ENCODE measurements around the gene TBC1D1.

The TBC1D1 gene

DNA sequence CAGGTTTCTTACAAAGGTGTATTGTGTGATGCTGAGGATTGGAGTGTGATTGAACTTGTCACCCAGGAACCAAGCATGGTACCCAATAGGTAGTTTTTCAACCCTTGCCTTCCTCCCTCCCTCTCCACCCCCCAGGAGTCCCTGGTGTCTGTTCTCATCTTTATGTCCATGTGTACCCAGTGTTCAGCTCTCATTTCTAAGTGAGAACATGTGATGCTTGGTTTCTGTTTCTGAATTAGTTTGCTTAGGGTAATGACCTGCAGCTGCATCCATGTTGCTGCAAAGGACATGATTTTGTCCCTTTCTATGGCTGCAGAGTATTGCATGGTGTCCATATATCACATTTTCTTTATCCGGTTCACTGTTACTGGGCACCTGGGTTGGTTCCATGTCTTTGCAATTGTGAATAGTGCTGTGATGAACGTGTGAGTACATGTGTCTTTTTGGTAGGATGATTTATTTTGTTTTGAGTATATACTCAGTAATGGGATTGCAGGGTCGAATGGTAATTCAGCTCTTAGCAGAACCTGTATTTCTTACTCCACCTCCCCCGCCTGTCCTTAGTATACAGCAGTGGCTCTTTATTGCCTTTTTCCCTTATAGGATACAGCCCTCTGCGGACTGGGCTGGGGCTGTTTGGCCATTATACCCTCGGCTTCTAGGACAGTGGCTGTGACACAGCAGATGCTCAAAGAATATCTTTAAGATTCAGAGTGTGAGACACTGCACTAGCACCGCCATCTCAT lies 214.8 kb downstream of the TBC1D1 start:
- Histone ChIP-seq H3K9me3 (ENCODE audit: control insufficient read depth, insufficient read depth, low read length) (no peaks in the 10 kb centered on the region), H3K4me1 (ENCODE audit: insufficient read depth, low read length) (peaks cover 5% of the 10 kb centered on the region; the same call in 1 of the 2 replicates), H3K36me3 (ENCODE audit: insufficient read depth, low read length) (no peaks in the 10 kb centered on the region; the same call in none of the 2 replicates), H3K9ac (ENCODE audit: low read depth, low read length) (no peak overlapping the region)

DNA sequence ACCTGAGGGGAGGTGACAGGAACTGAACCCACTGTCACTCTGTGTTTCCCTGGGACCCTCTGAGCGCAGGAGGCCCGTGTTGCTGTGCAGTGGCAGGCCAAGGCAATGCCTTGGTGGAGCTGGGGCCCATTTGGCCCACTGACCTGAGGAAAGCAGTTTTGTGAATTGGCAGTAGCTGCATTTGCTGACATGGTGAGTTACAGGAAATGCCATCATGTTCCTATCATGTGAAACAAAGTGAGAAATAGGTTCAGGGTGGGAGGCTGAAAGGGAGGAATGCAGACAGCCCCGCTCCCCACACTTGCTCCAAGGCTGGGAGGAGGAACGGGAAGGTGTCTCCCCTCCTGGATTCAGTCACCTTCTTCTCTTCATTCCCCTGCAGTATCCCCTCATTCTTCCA lies 215.4 kb downstream of the TBC1D1 start:
- Histone ChIP-seq H3K36me3 (ENCODE audit: insufficient read depth, low read length) (no peaks in the 10 kb centered on the region; the same call in none of the 2 replicates), H3K4me1 (ENCODE audit: insufficient read depth, low read length) (peaks cover 5% of the 10 kb centered on the region; the same call in 1 of the 2 replicates), H3K9me3 (ENCODE audit: control insufficient read depth, insufficient read depth, low read length) (no peaks in the 10 kb centered on the region), H3K9ac (ENCODE audit: low read depth, low read length) (no peak overlapping the region)

DNA sequence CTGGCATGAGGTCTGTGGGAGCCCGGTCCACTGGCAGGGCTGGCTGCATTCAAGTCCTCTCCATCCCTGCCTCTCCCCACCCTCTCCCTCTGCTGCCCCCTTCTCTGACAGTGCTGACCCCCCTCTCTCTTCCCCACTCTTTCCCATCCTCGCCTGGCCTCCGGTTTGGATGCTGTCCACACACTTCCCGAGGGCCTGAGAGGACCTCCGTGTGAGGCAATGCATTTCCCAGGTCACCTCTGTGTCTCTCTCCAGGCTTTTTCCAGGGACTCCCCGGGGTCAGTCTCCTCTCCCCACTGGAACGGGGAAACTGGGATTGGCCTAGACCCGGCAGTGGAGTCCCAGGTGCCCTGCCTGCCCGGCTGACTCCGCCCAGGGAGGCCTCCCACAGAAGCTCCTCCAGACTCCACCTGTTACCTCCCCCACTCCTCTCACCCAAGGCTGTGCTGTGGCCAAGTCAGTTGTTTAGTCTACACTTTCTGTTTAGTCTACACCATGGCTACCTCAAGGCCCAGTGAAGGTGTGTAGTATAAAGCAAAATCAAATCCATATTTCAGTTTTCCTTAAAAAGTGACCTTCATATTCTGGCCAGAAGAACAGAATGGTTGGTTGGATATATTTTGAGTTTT lies 216.1 kb downstream of the TBC1D1 start:
- Histone ChIP-seq H3K9me3 (ENCODE audit: control insufficient read depth, insufficient read depth, low read length) (no peaks in the 10 kb centered on the region), H3K4me1 (ENCODE audit: insufficient read depth, low read length) (peaks cover 5% of the 10 kb centered on the region; the same call in 1 of the 2 replicates), H3K9ac (ENCODE audit: low read depth, low read length) (no peak overlapping the region), H3K36me3 (ENCODE audit: insufficient read depth, low read length) (no peaks in the 10 kb centered on the region; the same call in none of the 2 replicates)

DNA sequence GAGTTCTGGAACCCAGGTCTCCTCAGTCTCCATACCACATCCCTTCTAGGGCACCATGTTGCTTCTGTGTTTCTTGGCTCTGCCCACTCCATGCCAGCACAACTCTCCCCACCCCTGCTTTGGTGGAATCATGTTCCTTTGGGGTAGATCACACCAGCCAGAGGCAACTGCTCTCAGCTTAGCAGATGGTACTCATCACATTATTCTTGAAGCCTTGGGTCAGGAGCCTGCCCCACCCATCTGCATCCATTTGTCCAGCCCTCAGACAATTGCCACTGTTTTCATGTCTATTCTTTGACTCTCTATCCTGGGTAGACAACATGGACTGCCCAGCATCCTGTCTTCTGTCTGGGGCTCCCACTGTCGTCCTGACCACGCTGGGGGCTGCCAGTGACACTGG lies 216.9 kb downstream of the TBC1D1 start:
- no peaks in the 10 kb centered on the region for H3K9me3 ChIP-seq (ENCODE audit: control insufficient read depth, insufficient read depth, low read length)
- H3K9ac ChIP-seq (ENCODE audit: low read depth, low read length): no peak overlapping the region
- peaks cover 5% of the 10 kb centered on the region; the same call in 1 of the 2 replicates for H3K4me1 ChIP-seq (ENCODE audit: insufficient read depth, low read length)
- no peaks in the 10 kb centered on the region; the same call in none of the 2 replicates for H3K36me3 ChIP-seq (ENCODE audit: insufficient read depth, low read length)

DNA sequence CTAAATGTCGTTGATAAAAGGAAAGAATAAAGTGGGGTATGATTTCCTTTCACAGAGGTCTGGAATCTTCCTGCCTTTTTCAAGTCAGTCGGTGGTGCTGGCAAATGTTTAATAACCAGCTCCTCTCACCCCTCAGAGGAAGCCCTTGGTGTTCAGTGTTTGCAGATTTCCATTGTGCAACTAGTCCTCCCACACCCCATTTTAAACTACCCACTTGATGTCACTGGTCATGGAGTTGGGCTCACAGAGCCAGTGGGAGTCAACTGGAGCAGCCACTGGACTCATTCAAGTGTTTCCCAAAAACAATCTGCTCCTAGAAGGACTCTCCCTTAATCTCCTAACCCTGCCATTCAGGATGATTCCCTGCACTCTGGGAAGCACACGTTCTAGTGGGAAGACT lies 218.5 kb downstream of the TBC1D1 start:
- no peaks in the 10 kb centered on the region for H3K9me3 ChIP-seq (ENCODE audit: control insufficient read depth, insufficient read depth, low read length)
- H3K4me1 ChIP-seq (ENCODE audit: insufficient read depth, low read length): peaks cover 20% of the 10 kb centered on the region
- H3K9ac ChIP-seq (ENCODE audit: low read depth, low read length): no peak overlapping the region
- no peaks in the 10 kb centered on the region; the same call in 1 of the 2 replicates for H3K36me3 ChIP-seq (ENCODE audit: insufficient read depth, low read length)

DNA sequence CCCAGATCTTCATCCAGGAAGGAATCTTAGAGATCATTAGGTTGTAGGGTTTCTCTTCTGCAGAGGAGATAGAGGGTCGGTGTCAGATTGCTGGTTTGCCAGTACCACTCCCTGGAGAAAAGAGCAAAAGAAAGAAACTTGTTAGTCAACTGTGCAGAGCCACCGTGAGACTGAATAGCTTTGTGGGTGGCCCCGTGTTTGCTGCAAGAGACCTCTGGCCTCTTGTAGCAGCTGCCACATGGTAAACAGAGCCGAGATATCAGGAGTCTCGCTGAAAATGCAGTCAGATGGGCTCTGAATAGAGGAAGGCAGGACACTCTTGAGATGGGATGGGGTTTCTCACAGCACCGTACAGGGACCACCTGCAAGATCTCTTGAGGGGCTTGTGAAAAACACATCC lies 219.0 kb downstream of the TBC1D1 start:
- peaks cover 24% of the 10 kb centered on the region for H3K4me1 ChIP-seq (ENCODE audit: insufficient read depth, low read length)
- H3K9me3 ChIP-seq (ENCODE audit: control insufficient read depth, insufficient read depth, low read length): no peaks in the 10 kb centered on the region
- no peaks in the 10 kb centered on the region; the same call in 1 of the 2 replicates for H3K36me3 ChIP-seq (ENCODE audit: insufficient read depth, low read length)
- no peak overlapping the region for H3K9ac ChIP-seq (ENCODE audit: low read depth, low read length)

DNA sequence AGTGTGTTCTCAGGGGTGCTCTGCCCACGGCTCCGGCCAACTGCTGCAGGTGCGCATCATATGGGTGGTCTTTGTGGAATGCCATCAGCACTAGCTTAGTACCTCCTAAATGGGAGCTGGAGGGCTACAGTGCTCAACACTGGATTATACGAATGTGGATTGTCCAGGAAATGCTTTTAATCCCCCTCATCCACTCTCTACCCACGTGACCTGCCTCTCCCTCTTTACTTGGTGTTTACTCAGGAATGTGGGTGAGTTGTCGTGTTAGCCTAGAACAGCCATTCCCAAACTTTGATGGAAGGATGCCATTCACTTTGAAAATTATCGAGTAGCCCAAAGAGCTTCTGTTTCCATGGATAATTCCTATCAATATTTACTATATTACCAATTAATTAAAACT lies 220.1 kb downstream of the TBC1D1 start:
- no peaks in the 10 kb centered on the region for H3K9me3 ChIP-seq (ENCODE audit: control insufficient read depth, insufficient read depth, low read length)
- H3K36me3 ChIP-seq (ENCODE audit: insufficient read depth, low read length): no peaks in the 10 kb centered on the region; the same call in 1 of the 2 replicates
- H3K4me1 ChIP-seq (ENCODE audit: insufficient read depth, low read length): peaks cover 22% of the 10 kb centered on the region
- no peak overlapping the region for H3K9ac ChIP-seq (ENCODE audit: low read depth, low read length)

DNA sequence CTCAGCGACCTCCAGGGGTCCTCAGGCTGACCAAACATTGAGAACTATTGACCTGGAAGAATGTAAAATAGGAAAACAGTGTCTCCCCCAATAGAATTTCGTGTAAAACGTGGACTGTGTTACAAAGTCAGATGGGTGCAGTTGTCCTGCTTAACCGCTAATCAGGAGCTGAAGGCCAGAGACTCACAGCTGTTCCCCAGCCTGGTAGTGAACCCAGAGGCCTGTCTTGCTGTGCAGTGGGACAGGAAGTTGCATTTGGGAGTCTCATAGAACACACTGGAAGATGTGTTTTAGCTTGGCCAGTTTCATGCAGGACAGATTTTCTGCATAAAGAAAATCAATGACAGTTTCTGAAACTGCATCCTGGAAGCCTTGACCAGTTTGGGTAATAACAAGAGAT lies 220.8 kb downstream of the TBC1D1 start:
- Histone ChIP-seq H3K4me1 (ENCODE audit: insufficient read depth, low read length) (peaks cover 20% of the 10 kb centered on the region), H3K9ac (ENCODE audit: low read depth, low read length) (no peak overlapping the region), H3K36me3 (ENCODE audit: insufficient read depth, low read length) (no peaks in the 10 kb centered on the region; the same call in 1 of the 2 replicates), H3K9me3 (ENCODE audit: control insufficient read depth, insufficient read depth, low read length) (no peaks in the 10 kb centered on the region)

DNA sequence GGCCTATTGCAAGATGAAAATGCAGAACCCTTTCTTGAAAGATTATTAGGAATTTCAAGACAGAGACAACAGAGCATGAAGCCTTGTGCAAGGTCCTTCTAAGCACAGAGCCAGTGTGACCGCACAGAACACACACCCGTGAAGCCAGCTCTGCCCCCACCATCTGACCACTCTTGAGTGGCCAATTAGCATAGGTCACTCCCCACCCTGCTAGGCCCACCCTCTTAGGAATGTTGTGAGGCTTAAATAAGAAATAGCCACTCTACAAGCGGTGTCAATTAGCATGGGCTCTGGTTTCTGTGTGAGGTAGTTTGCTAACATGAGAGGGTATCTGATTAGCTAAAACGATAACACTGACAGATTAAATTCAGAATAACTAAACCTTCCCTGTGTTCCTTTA lies 222.2 kb downstream of the TBC1D1 start:
- no peaks in the 10 kb centered on the region for H3K36me3 ChIP-seq (ENCODE audit: insufficient read depth, low read length)
- no peak overlapping the region for H3K9ac ChIP-seq (ENCODE audit: low read depth, low read length)
- no peaks in the 10 kb centered on the region for H3K9me3 ChIP-seq (ENCODE audit: control insufficient read depth, insufficient read depth, low read length)
- peaks cover 20% of the 10 kb centered on the region for H3K4me1 ChIP-seq (ENCODE audit: insufficient read depth, low read length)

DNA sequence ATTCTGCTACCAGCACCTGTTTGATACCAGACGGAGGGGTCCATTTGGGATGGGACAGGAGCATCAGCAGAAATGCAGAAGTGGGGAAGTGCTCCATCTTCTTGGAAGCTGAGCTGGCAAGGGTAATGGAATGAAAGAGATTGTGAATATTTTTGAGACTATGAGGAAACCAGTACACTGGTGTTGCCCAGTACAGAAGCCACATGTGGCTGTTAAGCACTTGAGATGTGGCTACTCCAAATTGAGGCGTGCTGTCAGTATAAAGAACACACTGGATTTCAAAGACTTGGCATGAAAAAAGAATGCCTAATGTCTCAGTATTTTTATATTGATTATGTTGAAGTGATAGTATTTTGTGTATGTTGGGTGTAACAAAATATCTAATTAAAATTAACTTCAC lies 222.7 kb downstream of the TBC1D1 start:
- Histone ChIP-seq H3K36me3 (ENCODE audit: insufficient read depth, low read length) (no peaks in the 10 kb centered on the region), H3K9me3 (ENCODE audit: control insufficient read depth, insufficient read depth, low read length) (no peaks in the 10 kb centered on the region), H3K9ac (ENCODE audit: low read depth, low read length) (no peak overlapping the region), H3K4me1 (ENCODE audit: insufficient read depth, low read length) (peaks cover 20% of the 10 kb centered on the region)

DNA sequence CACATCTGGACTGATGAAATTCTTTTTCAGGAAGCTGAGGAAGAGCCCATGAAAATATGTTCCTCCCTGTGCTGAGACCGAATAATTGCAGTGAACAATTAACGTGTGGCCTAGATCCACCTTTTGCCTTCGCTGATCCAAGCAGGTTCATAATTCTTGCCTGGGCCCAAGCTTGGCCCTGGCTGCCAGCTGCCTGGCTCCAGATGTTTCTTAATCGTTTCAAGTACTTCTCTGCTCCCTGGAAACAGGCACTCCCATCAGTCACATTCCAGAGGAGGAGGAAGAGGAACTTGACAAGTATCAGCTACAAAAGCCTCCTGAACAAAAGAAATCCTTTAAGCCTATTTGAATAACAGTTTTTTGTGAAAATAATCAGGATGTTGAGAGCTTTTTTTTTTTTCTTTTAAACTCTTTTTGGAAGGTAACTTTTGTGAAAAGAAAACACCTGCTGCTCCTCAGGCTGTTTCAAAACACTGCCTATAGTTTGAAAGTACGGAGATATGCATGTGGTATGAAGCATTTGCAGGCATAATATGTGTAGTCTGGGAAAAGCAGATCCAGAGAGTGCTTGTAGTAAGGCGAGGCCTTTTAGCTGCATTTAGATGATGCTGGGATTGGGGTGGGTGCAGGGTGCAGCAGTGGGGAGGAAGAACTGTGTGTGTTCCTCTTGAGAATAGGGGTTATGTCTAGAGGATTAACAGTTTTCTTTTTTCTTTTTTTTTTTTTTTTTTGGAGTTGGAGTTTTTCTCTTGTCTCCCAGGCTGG lies 223.7 kb downstream of the TBC1D1 start:
- Histone ChIP-seq H3K4me1 (ENCODE audit: insufficient read depth, low read length) (peaks cover 20% of the 10 kb centered on the region), H3K9ac (ENCODE audit: low read depth, low read length) (no peak overlapping the region; the same call in 1 of the 2 replicates)

DNA sequence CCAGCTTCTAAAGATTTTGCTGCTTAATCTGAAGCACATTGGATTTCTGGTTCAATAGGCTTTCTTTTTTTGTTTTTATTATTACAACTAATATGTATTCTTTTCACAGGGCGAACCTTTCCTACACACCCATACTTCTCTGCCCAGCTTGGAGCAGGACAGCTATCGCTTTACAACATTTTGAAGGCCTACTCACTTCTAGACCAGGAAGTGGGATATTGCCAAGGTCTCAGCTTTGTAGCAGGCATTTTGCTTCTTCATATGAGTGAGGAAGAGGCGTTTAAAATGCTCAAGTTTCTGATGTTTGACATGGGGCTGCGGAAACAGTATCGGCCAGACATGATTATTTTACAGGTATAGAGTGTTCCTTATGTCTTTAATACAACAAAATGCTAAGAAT lies 224.7 kb downstream of the TBC1D1 start:
- no peak overlapping the region for H3K9ac ChIP-seq (ENCODE audit: low read depth, low read length)
- peaks cover 22% of the 10 kb centered on the region for H3K4me1 ChIP-seq (ENCODE audit: insufficient read depth, low read length)
- H3K9me3 ChIP-seq (ENCODE audit: control insufficient read depth, insufficient read depth, low read length): no peaks in the 10 kb centered on the region
- no peaks in the 10 kb centered on the region for H3K36me3 ChIP-seq (ENCODE audit: insufficient read depth, low read length)

More for the DNA sequence above, 223.7 kb downstream of the TBC1D1 start:
- Histone ChIP-seq H3K9me3 (ENCODE audit: control insufficient read depth, insufficient read depth, low read length) (no peaks in the 10 kb centered on the region), H3K36me3 (ENCODE audit: insufficient read depth, low read length) (no peaks in the 10 kb centered on the region)

DNA sequence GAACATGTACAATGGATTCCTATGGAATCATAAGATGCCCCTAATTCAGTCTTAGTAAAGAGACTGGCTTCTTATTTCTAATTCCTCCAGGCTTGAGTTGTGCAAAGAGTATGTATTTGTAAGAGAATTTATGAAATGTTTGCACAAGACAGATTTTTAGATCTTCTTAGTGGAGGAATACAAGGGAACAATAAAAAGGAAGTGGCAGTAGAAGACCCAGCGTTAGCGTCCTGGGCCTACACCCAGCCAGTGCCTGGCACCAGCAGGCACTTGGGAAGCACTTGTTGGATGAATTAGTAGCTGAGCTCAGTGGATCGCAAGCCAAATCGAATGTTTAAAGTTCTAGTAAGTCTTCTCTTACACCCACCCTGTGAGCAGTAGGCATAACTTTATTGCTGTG lies 226.7 kb downstream of the TBC1D1 start:
- Histone ChIP-seq H3K36me3 (ENCODE audit: insufficient read depth, low read length) (0 out of 2 replicates have a peak, but pooled peaks cover 4% of the 10 kb centered on the region), H3K4me1 (ENCODE audit: insufficient read depth, low read length) (peaks cover 22% of the 10 kb centered on the region), H3K9me3 (ENCODE audit: control insufficient read depth, insufficient read depth, low read length) (no peaks in the 10 kb centered on the region), H3K9ac (ENCODE audit: low read depth, low read length) (no peak overlapping the region)

DNA sequence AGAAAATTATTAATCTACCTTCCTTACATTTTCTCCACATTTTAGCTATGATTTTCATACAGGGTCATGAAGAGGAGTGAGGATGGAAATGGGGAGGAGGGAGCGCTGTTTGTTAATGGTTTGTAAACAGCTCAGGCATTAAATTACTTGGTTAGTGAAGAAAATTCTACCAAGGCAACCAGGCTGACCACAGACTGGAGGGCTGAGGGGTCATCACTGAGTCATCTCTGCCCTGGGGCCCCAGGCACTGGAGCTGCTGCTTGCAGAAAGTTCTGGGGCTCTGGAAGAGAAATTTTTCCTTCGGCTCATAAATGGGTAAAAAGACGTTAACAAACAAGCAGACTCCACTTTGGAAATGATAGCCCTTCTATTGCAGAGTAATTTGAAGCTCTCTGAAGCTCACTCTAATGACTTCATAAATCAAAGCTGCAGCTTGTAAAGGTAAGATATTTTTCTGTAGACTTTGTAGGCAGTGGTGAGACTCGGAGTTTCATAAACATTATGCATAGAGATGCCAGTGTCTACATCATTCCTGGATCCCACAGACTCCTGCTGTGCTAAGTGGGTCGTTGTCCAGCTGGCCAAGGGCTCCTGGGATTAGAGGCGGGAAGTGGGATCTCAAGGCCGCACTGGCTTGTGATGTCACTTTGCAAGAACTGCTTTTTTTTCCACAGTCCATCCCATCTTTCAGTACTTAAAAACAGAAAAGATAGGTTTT lies 228.9 kb downstream of the TBC1D1 start:
- Histone ChIP-seq H3K9me3 (ENCODE audit: control insufficient read depth, insufficient read depth, low read length) (no peaks in the 10 kb centered on the region), H3K9ac (ENCODE audit: low read depth, low read length) (no peak overlapping the region), H3K4me1 (ENCODE audit: insufficient read depth, low read length) (peaks cover 3% of the 10 kb centered on the region; the same call in 1 of the 2 replicates), H3K36me3 (ENCODE audit: insufficient read depth, low read length) (0 out of 2 replicates have a peak, but pooled peaks cover 4% of the 10 kb centered on the region)
